HG02610 (cell line): Measurements from ENCODE around the gene RPL18A.

Source experiments
- ATAC-seq: cut with Tn5 transposase; IDR thresholded peaks from one replicate; pipeline ENCODE4 v1.9.1; 2021; ENCODE audit warnings: mild to moderate bottlenecking, moderate library complexity; ENCODE audit not compliant: unreplicated experiment

The RPL18A gene

DNA sequence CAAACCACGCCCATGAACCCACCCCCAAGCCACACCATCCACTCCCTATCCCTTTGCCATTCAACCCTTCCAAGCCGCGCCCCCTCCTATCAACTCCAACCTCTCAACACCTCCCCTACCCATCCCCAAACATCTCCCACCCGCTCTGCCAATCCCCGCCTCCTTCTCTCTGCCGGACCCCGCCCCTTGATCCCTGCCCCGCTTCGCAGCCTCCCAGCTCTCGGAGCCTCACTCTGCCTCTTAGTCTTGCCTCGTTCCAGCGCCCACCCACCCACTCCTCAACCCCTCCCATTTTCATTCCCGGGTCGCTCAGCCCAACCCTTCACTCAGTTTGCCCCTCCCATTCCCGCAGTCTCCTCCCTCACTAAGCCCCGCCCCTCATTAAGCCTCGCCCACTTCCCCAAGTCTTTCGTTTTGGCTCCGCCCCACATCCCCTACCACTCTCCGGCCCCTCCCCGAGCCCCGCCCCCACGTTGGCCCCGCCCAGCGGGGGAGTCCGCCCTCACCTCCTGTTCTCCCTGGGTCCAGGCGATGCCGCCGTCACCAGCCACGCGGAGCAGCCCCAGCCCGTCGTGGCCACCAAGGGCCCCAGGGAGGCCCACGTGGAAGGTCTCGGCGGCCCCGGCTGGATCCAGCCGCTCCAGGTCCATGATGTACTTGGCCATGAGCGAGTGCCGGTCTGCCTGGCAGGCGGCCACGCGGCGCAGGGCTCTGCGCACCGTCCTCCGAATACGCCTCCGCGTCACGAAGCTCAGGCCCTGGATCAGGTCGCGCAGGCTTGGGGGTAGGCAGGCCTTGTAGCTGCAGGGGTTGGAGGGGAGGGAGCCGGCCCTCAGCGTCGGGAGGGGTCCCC lies 17.7 kb upstream of the RPL18A start:
- no peak for ATAC-seq

DNA sequence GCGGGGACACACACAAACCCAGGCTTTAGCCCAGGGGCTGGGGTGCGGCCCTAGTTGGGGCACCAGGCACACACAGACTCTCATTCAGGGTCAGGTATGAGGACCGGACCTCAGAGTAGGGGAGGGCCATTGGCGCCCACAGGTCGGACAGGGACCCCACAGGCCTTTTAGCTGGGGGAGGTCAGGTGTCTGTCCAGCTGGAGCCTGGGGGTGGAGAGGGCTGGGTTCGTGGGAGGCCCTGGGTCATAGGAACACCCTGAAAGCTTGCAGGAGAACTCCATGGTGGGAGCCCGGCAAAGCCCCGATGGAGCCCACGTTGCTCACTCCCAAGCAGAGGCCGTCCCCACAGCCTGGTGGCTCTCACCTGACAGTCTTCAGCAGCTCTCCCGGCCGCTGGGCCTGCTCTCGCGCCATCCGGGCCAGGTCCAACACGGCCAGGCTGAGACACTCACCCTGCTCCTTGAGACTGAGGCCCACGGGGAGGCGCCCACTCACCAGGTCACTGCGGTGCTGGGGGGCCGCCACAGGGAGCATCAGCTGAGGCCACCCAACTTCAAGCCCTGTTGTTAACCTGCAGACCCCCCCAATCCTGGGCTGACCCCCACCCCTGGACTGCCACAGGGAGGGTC lies 16.9 kb upstream of the RPL18A start:
- ATAC-seq: no peak

DNA sequence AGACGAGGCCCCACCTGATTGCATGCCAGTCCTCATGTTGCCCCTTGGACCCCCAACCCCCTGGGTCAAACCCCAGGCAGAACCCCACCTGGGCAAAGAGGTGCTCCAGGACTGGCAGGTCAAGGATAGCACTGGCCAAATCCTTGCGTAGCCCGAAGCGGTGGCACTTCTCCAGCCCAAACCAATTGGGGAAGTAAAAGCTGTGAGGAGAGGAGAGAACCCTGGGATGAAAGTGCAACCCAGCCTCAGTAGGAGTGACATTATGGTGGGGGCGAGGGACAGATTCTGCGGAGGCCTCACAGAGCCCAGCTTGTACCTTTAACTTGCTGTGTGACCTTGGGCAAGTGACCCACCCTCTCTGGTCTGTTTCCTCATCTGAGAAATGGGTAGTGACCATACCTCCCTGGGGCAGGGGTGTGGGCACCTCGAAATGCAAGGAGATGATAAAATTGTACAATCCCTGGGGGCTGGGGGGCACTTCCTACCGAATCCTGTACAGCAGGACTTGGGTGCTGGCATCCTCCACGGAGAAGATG lies 16.4 kb upstream of the RPL18A start:
- ATAC-seq: no peak

DNA sequence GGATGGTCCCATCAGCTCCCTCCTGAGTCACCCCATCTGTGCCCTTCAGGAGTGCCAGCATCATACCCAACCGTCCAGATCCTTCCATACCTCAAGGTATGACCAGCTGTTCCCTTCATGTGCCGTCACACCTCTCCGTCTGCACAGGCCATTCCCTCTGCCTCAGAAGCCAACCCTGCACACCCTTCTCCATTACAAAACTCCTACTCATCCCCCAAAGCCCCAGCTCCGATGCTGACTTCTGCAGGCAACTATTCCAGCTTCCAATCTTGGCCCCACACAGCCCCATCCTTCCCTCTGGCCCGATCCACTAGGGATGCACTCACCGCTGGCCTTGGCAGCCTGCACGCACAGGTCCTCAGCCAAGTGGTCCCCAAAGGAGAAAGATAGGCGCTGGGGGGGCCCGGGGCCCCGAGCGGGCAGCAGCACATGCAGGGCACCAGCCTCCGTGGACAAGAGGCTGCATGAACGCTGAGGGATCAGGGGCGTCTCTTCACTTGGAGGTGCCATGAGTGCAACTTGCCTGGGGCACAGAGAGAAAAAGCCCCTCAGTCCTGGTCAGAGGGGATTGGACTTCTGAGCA lies 15.7 kb upstream of the RPL18A start:
- no peak for ATAC-seq

DNA sequence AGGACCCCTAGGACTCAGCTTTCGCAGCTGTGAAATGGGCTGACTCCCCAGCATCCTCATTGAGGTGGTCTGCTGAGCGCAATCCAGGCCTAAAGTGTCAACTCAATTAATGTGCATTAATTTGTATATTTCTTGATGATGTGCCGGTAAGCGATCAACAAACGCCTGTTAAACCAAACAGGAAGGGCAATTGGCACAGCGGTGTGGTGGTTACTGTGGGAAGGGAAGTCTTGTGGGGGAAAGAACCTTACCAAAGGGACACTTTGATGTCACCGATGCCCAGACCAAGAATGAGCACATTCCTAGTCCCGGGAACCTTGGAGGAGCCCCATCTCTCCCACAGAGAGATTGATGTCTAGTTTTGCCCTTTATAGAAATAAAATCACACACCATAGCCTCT lies 13.6 kb upstream of the RPL18A start:
- ATAC-seq: no peak

DNA sequence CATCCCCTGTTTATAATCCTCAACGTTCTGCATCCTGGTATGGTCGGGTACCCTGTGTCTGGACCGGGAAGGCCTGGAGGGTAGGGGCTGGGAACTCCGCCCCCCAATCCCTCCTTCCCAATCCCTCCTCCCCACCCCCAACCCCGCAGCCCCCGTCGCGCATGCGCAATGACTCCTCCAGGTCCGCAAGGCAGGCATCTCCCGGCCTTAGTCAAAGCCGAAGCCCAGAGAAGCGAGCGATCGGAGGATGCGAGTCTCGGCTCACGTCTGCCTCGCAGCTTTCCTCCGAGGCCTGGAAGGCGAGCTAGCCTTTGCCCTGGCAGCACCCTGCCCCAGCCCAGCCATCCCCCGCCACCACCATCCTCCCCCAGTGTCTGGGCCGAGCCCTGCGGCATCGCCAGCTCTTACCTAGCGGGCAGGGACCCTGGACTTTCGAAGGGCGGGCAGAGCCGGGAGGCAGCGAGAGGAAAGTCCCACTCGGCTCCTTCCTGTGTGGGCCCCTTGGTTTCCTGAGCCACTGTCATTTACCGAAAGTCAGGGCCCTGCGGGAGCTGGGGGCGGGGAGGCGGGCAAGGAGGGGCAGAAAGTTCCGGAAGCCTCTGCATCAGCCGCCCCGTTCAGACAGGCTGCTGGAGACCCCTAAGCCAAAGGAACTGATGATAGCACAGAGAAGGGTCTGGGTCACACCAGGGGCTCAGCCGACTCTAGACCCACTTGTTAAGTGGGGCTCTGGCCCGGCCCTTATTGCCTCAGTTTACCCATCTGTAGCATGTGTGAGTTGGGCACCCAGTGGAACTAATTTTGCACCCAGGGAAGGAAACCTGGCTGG lies 12.0 kb upstream of the RPL18A start, which contains the start of gene JAK3:
Gene JAK3, minus strand, starts transcription at position 445 of the 829 bp plus-strand sequence. CDS start 3,565 bp downstream, outside the sequence.
- ATAC-seq: peak; percentile 78

DNA sequence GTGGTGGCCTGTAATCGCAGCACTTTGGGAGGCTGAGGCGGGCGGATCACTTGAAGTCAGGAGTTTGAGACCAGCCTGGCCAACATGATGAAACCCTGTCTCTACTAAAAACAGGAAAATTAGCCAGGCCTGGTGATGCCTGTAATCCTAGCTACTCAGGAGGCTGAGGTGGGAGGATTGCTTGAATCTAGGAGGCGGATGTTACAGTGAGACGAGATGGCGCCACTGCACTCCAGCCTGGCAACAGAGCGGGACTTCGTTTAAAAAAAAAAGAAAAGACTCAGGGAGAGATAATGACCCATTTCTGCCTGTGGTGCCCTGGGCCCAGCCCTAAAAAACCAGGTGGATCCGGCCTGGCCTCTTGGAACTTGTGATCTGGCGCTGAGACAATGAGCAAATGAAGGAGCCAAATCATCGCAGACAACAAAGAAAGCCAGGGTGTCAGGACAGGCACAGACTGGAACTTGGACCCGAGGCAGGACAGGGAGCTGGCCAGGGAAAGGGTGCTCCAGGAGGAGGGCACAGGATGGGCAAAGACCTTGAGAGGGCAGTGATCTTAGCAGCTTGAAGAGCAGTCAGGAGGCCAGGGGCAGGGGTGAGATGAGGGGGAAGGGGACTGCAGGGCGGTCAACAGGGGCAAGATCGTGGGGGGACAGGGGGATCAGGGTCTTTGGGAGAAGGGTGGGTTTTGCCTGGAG lies 11.0 kb upstream of the RPL18A start:
- ATAC-seq: no peak

DNA sequence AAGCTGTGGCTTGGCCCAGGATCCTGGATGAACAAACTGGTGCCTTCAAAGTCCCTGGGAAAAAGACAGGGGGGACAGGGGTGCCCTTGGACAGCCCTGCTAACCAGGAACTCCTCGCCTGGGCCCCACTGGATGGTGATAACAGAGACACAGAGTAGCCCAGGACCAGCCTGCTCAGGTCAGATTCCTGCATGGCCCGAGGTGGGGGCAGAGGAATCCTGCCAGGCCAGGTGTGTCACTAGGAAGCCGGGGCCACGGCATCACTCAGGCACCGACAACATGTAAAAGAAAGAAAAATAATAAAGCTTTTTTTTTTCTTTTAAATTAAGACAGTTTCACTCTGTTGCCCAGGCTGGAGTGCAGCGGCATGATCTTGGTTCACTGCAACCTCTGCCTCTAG lies 5.6 kb upstream of the RPL18A start:
- ATAC-seq: no peak

DNA sequence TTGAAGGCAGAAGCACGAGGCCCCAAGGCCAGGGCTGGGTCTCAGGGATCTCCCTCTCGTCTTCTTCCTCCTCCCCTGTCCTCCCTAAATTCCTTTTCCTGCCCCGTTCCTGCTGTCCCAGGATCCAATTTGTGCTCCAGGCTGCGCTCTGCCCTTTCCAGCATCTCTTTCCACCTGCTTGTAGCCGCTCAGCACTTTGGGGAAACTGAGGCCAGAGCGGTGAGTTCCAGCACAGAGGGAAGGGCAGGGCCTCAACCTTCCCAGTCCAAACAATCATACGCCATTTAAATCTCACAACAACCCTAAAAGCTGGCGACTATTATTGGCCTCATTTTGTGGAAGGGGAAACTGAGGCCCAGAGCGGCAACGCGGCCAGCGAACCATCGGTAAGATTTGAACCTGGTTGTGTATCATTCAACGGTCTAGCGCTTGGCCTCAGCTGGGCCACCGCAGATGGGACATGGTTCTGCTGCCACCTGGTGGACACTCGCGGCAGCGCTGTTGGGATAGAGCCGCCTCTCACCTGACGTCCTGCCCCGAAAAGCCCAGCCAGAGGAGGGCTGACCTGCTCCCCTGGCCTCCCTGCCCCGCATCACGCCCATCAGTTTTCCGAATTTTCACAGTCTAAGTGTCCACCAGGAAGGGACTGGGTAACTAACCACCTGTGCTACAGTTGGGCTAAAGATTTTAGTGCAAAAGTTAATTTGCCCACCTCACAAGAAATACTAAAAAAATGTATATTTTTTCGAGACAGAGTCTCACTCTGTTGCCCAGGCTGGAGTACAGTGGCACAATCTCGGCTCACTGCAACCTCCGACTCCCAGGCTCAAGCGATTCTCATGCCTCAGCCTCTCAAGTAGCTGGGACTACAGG lies 4.2 kb upstream of the RPL18A start:
- no peak for ATAC-seq

DNA sequence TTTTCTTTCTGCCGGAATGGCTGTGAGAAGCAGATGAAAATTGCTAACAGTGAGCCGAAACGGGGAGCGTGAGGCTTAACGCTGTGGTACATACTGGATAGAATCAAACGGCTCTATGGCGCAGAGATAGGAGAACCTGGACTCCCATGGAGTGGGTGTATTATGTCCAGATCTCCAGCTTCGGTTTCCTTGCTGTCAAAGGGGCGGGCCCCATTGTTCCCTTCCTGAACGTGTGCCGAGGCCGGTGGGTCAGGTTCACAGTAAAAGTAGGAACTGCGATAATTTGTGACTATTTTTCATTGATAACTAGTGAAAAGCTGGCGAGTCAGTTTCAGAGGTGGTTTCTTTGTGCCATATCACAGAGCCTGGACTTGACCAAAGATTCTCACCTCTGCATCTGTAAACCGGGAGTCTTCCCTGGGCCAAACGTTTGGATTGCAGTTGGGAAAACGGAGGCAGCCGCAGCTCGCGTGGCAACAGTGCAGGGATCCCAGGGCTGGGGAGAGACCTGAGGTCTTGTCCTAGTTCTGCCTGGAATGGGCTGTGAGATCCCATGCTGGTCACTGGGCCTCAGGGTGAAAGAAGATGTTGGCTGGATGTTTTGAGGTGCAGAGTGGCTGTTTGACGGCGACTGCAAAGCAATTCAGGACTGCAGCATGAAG lies 752 bp downstream of the RPL18A start:
- no peak for ATAC-seq

DNA sequence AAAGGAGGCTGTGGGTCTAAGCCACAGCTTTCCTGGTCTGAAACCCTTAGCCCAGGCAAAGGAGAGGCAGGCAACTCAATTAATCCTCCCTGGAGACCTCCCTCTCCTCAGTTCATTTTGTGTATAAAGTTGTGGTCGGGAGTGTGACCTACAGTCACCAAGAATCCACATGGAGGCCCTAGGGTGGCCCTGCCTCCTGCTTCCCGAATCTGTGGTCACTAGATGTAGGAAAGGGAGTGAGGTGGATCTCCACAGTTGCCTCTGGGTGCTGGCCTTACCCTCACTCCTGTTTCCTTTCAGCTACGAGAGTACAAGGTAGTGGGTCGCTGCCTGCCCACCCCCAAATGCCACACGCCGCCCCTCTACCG lies 1.3 kb downstream of the RPL18A start:
- ATAC-seq: no peak

DNA sequence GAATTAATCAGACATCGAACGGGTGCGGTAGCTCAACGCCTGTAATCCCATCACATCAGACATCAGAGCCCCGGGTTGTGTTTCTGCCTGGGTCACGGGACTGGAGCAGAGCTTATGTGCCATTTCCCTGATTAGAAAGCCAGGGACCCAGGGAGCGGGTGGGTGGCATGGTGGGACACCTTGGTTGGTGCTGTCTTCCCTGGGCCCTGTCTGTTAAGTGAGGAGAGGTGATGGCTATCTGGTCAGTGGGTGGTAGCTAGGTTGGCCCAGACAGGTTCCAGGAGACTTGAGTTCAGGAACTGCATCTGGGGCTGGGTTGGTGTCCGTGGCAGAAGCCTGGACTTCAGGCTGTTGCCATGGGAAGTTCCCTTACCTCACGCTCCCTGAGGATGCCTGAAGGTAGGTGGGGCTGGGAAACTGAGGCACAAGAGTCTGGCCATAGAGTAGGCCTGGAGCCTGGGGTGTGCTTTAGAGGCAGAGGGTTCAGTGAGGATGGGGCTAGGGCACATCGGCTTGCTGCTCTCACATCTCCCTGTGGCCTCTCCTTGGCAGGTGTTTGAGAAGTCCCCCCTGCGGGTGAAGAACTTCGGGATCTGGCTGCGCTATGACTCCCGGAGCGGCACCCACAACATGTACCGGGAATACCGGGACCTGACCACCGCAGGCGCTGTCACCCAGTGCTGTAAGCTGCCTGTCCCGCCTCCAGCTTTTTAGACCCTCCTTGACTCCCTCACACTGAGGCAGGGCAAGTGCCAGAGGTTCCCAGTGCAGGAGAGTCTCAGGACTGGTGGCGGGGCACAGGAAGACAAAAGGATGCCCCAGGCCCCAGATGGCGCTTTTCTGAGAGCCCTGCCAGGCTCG lies 2.1 kb downstream of the RPL18A start:
- ATAC-seq: no peak

DNA sequence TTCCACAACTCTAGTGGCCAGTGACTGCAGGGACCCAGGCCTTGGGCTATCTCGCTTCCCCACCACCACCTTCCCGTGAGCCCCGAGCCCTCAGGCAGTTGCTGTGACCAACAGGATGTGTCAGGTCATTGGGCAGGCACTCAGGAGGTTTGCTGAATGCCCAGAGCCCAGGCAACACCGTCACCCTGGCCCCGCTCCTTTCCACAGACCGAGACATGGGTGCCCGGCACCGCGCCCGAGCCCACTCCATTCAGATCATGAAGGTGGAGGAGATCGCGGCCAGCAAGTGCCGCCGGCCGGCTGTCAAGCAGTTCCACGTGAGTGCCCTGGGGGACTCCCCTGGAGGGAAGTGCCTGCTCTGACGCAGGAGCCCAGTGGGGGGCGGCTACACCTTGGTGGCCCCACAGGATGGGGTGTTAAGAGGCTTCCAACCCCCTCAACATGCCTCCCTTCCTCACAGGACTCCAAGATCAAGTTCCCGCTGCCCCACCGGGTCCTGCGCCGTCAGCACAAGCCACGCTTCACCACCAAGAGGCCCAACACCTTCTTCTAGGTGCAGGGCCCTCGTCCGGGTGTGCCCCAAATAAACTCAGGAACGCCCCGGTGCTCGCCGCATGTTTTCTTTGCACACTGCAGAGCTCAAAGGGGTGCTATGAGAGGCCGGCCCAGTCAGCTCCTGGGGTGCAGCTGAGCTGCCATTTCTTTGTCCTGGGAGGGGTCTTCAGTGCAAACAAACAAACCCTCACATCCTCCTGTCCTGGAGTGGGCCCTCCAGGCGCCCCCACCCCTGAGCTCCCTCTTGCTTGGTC lies 3.2 kb downstream of the RPL18A start:
- ATAC-seq: no peak

DNA sequence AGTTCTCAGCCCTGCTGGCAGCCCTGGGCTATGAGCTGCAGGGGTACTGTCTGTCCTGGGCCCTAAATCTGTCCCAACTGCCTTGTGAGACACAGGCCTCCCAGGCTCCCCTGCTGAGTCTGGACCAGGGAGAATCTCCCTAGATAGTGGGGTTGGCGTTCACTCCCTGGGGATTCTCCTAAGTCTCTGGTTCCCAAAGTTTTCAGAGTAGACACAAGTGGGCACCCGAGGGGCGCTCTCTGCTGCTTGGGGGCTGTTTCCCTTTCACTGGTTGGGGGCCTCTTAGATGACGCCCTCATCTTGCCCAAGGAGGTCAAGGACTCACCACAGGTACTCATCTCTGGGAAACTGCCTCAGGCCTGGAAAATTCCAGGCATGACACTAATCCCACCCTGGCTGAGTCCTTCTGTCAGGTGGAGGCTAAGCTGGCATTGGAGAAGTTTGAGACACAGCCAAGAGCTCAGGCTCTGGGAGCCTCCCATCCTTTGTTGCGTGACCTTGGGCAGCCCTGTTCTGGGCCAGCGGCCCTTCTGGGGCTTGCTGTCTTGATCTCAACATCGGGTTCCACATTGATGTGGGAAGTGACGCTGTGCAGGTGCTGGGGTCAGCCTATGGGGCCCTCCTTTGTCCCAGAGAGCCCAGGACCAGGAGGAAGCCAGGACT lies 3.9 kb downstream of the RPL18A start:
- no peak for ATAC-seq

DNA sequence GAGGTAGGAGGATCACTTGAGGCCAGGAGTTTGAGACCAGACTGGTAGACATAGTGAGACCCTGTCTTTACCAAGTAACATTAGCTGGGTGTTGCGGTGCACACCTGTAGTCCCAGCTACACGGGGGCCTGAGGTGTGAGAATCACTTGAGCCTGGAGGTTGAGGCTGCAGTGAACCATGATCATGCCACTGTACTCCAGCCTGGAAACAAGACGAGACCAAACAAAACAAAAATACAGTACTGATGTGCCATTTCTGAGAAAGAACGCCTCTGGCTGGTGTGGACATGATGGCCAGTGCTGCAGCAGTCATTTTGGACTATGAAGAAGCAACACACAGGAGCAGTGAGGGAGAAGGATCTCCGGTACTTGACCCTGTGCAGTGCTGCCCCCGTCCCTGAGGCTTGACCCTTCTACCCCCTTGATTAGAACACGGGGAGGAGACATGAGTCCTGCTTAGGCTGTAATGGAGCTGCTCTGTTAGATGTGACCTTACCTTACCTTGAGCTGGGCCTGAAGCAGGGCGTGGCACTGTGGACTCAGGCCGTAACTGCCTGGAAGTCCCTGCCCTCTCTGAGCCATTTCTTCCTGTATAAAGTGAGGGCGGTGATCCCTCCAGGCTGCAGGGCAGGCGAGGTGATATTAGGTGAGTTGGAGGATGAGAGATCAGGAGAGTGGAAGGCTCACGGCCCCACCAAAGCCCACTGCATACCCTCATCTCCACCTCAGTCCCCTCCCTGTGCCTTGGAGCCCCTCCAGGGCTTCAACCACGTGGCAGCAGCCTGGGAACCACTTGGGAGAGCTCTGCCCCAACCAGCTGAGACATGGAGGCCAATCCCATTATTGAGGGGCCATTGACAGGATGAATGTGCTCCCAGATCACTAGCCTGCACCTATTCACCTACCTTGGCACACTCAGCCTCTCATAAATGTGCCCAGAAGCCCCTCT lies 5.9 kb downstream of the RPL18A start:
- ATAC-seq: no peak
